HepG2 (cell line): ENCODE data around the gene DKKL1. TPM values are rescaled to one million over a fixed set of nuclear protein-coding genes. Genes with fewer than 3 reads are reported as not detected.

Experiments
- ATAC-seq: fragments of 200-7000 bp; cut with Tn5 transposase; 3 replicates; pipeline ENCODE4 v1.9.1; 2020; ENCODE audit warnings: mild to moderate bottlenecking, moderate library complexity
- BruUV-seq: library from RNA; stranded (reverse); fragments of 400-500 nt; replicated peaks from 2 replicates; lab custom pipeline; 2021; lab: Mats Ljungman, UMichigan
- CTCF ChIA-PET: fragments of 300-600 bp; formaldehyde crosslinking; extraction: SDS; loops from one replicate; lab custom pipeline; 2021; ENCODE audit warnings: low total read pairs, inconsistent platforms, low intra/inter-chr PET ratio; lab: Yijun Ruan, JAX
- POLR2A ChIA-PET: fragments of 350-600 bp; sonication (Branson Sonifier 250); formaldehyde crosslinking; loops from one replicate; lab custom pipeline; 2020; ENCODE audit warnings: antibody characterized with exemption, inconsistent platforms; lab: Yijun Ruan, JAX
- DNase-seq: peaks from one replicate; pipeline ENCODE4 v3.0.0-alpha.2; 2015; ENCODE audit warnings: low spot score
- FAIRE-seq: peaks from 3 replicates; lab custom pipeline; 2011; peaks lifted over from hg19 to GRCh38; lab: Jason Lieb, UNC
- H2AFZ ChIP-seq: one replicate; pipeline ENCODE4 v1.6.1; 2011; ENCODE audit warnings: low read length, inconsistent platforms
- H3K27ac ChIP-seq: fragments of 300-600 bp; 3 replicates; pipeline ENCODE4 v1.8.0; 2011; ENCODE audit warnings: mixed run types, mild to moderate bottlenecking, mixed read lengths, low read length, inconsistent platforms; ENCODE audit not compliant: insufficient read depth; ENCODE audit errors: extremely low read length
- H3K27me3 ChIP-seq, 2 experiments: fragments of 200-600 bp in 1 of 2; 2 replicates in 1 of 2; 3 replicates in 1 of 2; pipeline versions ENCODE4 v1.6.0 to v1.8.0; 2011; ENCODE audit warnings: low read length in 2 of 2, mild to moderate bottlenecking in 2 of 2, moderate library complexity in 2 of 2, inconsistent platforms in 1 of 2; ENCODE audit not compliant: insufficient read depth in 2 of 2, control insufficient read depth in 1 of 2
- H3K36me3 ChIP-seq, 2 experiments: fragments of 200-600 bp in 1 of 2; replicated peaks in 1 of 2; 2 replicates in 1 of 2; 3 replicates in 1 of 2; pipeline versions ENCODE4 v1.5.1 to v1.8.0; 2011; ENCODE audit warnings: low read length in 2 of 2, inconsistent platforms in 1 of 2; ENCODE audit not compliant: insufficient read depth in 2 of 2, control insufficient read depth in 1 of 2
- H3K4me1 ChIP-seq: 2 replicates; pipeline ENCODE4 v1.5.1; 2012; ENCODE audit warnings: low read length, inconsistent platforms; ENCODE audit not compliant: insufficient read depth
- H3K4me2 ChIP-seq: 2 replicates; pipeline ENCODE4 v1.6.0; 2011; ENCODE audit warnings: low read depth, low read length, inconsistent platforms
- H3K4me3 ChIP-seq, 3 experiments: fragments of 200-600 bp in 1 of 3; sonication (generic), shearing (Covaris generic) in 1 of 3; replicated peaks in 1 of 3; 2 replicates each; pipeline ENCODE4 v1.5.1; 2011 to 2016; ENCODE audit warnings: low read length in 3 of 3, inconsistent platforms in 2 of 3, low read depth in 2 of 3, mild to moderate bottlenecking in 2 of 3, control low read depth in 1 of 3, mixed read lengths in 1 of 3; ENCODE audit not compliant: insufficient read depth in 1 of 3
- H3K79me2 ChIP-seq: one replicate; pipeline ENCODE4 v1.6.1; 2011; ENCODE audit warnings: low read length, inconsistent platforms; ENCODE audit not compliant: insufficient read depth
- H3K9ac ChIP-seq: 2 replicates; pipeline ENCODE4 v1.6.0; 2011; ENCODE audit warnings: mild to moderate bottlenecking, low read depth, low read length, inconsistent platforms; ENCODE audit not compliant: insufficient read depth
- H3K9me3 ChIP-seq: 2 replicates; pipeline ENCODE4 v1.5.1; 2012; ENCODE audit warnings: mild to moderate bottlenecking, low read length
- H4K20me1 ChIP-seq: 2 replicates; pipeline ENCODE4 v1.6.0; 2011; ENCODE audit warnings: inconsistent platforms, mild to moderate bottlenecking, low read length, moderate library complexity; ENCODE audit not compliant: insufficient read depth
- FOXK2 ChIP-seq: fragments of 450-650 bp; IDR thresholded peaks from 2 replicates; pipeline ENCODE4 v1.6.1; 2016
- HCFC1 ChIP-seq: fragments of 150-350 bp; IDR thresholded peaks from 2 replicates; pipeline ENCODE4 v1.6.1; 2014; ENCODE audit warnings: low read depth, low read length
- JUN ChIP-seq: sonication (generic); formaldehyde crosslinking; IDR thresholded peaks from 2 replicates; pipeline ENCODE4 v1.4.0; 2020; ENCODE audit warnings: mild to moderate bottlenecking, missing genetic modification reagents
- ZBTB1 ChIP-seq: sonication (generic); formaldehyde crosslinking; IDR thresholded peaks from 2 replicates; pipeline ENCODE4 v1.4.0; 2020; ENCODE audit warnings: missing genetic modification reagents, borderline replicate concordance
- ZNF10 ChIP-seq: sonication (generic); formaldehyde crosslinking; IDR thresholded peaks from 2 replicates; pipeline ENCODE4 v1.4.0; 2020; ENCODE audit warnings: mild to moderate bottlenecking, low read depth, missing genetic modification reagents, borderline replicate concordance
- ZNF737 ChIP-seq: sonication (generic); formaldehyde crosslinking; IDR thresholded peaks from 2 replicates; pipeline ENCODE4 v1.5.0; 2020; ENCODE audit warnings: missing genetic modification reagents, mild to moderate bottlenecking, borderline replicate concordance
- WGBS: methylation state at CpG from one replicate; pipeline ENCODE4 v1.1.6; 2017; ENCODE audit warnings: low lambda C conversion rate; 5-methylcytosine and 5-hydroxymethylcytosine counted together
- in situ Hi-C: cut with HindIII; loops from 2 replicates; pipeline ENCODE4 v1.10.0; 2017; ENCODE audit warnings: low pct_unique_long_range_greater_than_20kb; ENCODE audit not compliant: extremely low pct_ligation_motif_present
- intact Hi-C: fragments of 100-400 bp; cut with micrococcal nuclease; formaldehyde crosslinking; loops from one replicate; pipeline ENCODE4 v1.10.0; 2022; ENCODE audit not compliant: unreplicated experiment
- polyA plus RNA-seq, 8 experiments: library from polyadenylated mRNA; depleted of rRNA in 3 of 8; stranded (reverse) in 7 of 8; unstranded in 1 of 8; fragments of >200 nt; fragmentation: Illumina TruSeq in 4 of 8; extraction: Trizol in 4 of 8; gene quantifications; 2 replicates each; pipeline versions ENCODE4 v1.2.1 to v1.2.3, GENCODE V29; 2011 to 2016; ENCODE audit warnings: low read depth in 4 of 8, missing spikeins in 1 of 8, mixed read lengths in 1 of 8; ENCODE audit not compliant: insufficient read depth in 1 of 8
- total RNA-seq, 5 experiments: library from RNA; depleted of rRNA; stranded (reverse); fragments of >200 nt; fragmentation: Illumina TruSeq; extraction: Trizol; gene quantifications; 2 replicates each; pipeline ENCODE4 v1.2.3, GENCODE V29; 2016; ENCODE audit warnings: low read depth in 1 of 5
- TF ChIP-seq, protein P1 (sequence below): sonication (generic); formaldehyde crosslinking; IDR thresholded peaks from 2 replicates; pipeline ENCODE4 v1.8.0; 2022; ENCODE audit warnings: missing genetic modification reagents, mild to moderate bottlenecking, moderate library complexity, borderline replicate concordance
- TF ChIP-seq, protein P2 (sequence below): fragments of 450-650 bp; IDR thresholded peaks from 2 replicates; pipeline ENCODE4 v1.6.1; 2016
- TF ChIP-seq, protein P3 (sequence below): sonication (generic); formaldehyde crosslinking; IDR thresholded peaks from 2 replicates; pipeline ENCODE4 v1.5.0; 2020; ENCODE audit warnings: missing genetic modification reagents
- TF ChIP-seq, protein P4 (sequence below): sonication (generic); formaldehyde crosslinking; IDR thresholded peaks from 2 replicates; pipeline ENCODE4 v1.4.0; 2020; ENCODE audit warnings: missing genetic modification reagents, mild to moderate bottlenecking, borderline replicate concordance
- TF ChIP-seq, protein P5 (sequence below), 2 experiments: fragments of 450-650 bp in 1 of 2; sonication (generic) in 1 of 2; formaldehyde crosslinking; IDR thresholded peaks; 2 replicates each; pipeline versions ENCODE4 v1.5.0 to v1.8.0; 2020 to 2022; ENCODE audit warnings: mild to moderate bottlenecking in 1 of 2, missing genetic modification reagents in 1 of 2

The DKKL1 gene
- total and polyA plus RNA-seq, 2 of the 13 experiments (the other 11 are each of a cell fraction or from before 2014, with no cell fraction given) = 0.30 to 0.31 TPM

DNA sequence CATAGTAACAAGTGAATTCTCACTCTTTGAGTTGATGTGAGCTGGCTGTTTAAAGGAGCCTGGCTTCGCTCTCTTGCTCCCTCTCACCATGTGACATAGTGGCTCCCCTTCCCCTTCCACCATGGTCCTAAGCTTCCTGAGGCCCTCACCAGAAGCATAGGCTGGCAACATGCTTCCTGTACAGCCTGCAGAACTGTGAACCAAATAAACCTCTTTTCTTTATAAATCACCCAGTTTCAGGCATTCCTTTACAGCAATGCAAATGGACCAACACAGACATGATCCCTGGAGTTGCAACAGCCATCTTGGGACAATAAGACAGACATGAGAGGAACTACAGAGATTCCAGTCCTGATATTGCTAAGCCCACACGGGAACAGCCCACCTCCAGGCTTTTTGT lies 14.1 kb upstream of the DKKL1 start (continued):
- TF ChIP-seq, protein P1, sequence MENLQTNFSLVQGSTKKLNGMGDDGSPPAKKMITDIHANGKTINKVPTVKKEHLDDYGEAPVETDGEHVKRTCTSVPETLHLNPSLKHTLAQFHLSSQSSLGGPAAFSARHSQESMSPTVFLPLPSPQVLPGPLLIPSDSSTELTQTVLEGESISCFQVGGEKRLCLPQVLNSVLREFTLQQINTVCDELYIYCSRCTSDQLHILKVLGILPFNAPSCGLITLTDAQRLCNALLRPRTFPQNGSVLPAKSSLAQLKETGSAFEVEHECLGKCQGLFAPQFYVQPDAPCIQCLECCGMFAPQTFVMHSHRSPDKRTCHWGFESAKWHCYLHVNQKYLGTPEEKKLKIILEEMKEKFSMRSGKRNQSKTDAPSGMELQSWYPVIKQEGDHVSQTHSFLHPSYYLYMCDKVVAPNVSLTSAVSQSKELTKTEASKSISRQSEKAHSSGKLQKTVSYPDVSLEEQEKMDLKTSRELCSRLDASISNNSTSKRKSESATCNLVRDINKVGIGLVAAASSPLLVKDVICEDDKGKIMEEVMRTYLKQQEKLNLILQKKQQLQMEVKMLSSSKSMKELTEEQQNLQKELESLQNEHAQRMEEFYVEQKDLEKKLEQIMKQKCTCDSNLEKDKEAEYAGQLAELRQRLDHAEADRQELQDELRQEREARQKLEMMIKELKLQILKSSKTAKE (CRISPR knock-in tag) = no peak
- TF ChIP-seq, protein P2, sequence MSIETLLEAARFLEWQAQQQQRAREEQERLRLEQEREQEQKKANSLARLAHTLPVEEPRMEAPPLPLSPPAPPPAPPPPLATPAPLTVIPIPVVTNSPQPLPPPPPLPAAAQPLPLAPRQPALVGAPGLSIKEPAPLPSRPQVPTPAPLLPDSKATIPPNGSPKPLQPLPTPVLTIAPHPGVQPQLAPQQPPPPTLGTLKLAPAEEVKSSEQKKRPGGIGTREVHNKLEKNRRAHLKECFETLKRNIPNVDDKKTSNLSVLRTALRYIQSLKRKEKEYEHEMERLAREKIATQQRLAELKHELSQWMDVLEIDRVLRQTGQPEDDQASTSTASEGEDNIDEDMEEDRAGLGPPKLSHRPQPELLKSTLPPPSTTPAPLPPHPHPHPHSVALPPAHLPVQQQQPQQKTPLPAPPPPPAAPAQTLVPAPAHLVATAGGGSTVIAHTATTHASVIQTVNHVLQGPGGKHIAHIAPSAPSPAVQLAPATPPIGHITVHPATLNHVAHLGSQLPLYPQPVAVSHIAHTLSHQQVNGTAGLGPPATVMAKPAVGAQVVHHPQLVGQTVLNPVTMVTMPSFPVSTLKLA = no peak

DNA sequence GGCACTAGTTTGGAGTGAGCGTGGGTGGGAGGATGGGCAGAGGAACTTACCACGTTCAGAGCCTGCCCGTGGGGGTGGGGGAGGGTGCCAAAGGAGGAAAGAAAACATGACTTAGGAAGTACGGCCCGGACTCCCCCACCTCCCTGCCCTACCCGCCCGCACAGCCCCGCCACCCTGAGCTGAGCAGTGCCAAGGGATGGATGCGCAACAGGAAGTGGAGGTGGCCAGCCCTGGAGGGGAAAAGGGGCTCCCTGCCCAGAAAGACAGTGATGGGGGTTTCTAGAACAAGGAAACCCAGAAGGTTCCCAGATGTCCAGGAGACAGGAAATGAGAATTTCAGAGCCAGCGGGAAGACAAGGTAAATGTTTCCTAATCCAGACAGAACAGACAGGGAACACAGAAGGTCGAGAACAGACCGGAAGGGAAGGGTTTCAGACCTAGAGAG lies 7.7 kb upstream of the DKKL1 start:
- Histone ChIP-seq H3K4me2 (no peak overlapping the region), H3K4me3 (no peak overlapping the region), H3K27ac (no peak overlapping the region), H3K36me3 (peaks cover 1 to 4% of the 10 kb centered on the region in 2 experiments; a peak in 1 of 5 replicates), H3K4me1 (peaks cover 18% of the 10 kb centered on the region), H3K79me2 (no peaks in the 10 kb centered on the region), H3K27me3 (no peaks in the 10 kb centered on the region), H3K9me3 (no peaks in the 10 kb centered on the region), H3K9ac (peak overlapping the region; percentile 14; the same call in 1 of the 2 replicates), H2AFZ (no peak overlapping the region), H4K20me1 (no peaks in the 10 kb centered on the region)
- DNase-seq (no peak), FAIRE-seq (no peak), ATAC-seq (no peak)
- ChIA-PET CTCF (no interaction called here), POLR2A (no interaction called here)
- in situ Hi-C loops = no loop called here
- intact Hi-C loops = no loop called here
- BruUV-seq = no TSS peak
- WGBS = 86% methylated on average over 12 of the region's 12 CpGs
- no peak for TF ChIP-seq ZNF737 (CRISPR knock-in tag)
- TF ChIP-seq ZBTB1 (CRISPR knock-in tag) = no peak
- TF ChIP-seq, protein P3, sequence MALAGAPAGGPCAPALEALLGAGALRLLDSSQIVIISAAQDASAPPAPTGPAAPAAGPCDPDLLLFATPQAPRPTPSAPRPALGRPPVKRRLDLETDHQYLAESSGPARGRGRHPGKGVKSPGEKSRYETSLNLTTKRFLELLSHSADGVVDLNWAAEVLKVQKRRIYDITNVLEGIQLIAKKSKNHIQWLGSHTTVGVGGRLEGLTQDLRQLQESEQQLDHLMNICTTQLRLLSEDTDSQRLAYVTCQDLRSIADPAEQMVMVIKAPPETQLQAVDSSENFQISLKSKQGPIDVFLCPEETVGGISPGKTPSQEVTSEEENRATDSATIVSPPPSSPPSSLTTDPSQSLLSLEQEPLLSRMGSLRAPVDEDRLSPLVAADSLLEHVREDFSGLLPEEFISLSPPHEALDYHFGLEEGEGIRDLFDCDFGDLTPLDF (CRISPR knock-in tag) = no peak
- TF ChIP-seq FOXK2 = no peak
- TF ChIP-seq, protein P4, sequence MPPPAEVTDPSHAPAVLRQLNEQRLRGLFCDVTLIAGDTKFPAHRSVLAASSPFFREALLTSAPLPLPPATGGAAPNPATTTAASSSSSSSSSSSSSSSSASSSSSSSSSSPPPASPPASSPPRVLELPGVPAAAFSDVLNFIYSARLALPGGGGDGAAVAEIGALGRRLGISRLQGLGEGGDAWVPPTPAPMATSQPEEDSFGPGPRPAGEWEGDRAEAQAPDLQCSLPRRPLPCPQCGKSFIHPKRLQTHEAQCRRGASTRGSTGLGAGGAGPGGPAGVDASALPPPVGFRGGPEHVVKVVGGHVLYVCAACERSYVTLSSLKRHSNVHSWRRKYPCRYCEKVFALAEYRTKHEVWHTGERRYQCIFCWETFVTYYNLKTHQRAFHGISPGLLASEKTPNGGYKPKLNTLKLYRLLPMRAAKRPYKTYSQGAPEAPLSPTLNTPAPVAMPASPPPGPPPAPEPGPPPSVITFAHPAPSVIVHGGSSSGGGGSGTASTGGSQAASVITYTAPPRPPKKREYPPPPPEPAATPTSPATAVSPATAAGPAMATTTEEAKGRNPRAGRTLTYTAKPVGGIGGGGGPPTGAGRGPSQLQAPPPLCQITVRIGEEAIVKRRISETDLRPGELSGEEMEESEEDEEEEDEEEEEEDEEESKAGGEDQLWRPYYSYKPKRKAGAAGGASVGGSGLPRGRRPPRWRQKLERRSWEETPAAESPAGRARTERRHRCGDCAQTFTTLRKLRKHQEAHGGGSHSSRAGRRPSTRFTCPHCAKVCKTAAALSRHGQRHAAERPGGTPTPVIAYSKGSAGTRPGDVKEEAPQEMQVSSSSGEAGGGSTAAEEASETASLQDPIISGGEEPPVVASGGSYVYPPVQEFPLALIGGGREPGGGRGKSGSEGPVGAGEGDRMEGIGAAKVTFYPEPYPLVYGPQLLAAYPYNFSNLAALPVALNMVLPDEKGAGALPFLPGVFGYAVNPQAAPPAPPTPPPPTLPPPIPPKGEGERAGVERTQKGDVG = no peak
- TF ChIP-seq, protein P5, sequence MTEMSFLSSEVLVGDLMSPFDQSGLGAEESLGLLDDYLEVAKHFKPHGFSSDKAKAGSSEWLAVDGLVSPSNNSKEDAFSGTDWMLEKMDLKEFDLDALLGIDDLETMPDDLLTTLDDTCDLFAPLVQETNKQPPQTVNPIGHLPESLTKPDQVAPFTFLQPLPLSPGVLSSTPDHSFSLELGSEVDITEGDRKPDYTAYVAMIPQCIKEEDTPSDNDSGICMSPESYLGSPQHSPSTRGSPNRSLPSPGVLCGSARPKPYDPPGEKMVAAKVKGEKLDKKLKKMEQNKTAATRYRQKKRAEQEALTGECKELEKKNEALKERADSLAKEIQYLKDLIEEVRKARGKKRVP (CRISPR knock-in tag; IDR thresholded peaks at IDR 0.05) = no peak
- TF ChIP-seq ZNF10 (CRISPR knock-in tag) = no peak
- TF ChIP-seq JUN = no peak
- no peak for TF ChIP-seq HCFC1
